GM18508 (cell line): Measurements from ENCODE around the gene TARBP1.
"Not testable (repeated sequence)": the region's sequence is repeated elsewhere in the genome, so short reads cannot be mapped to it uniquely, and the experiment has no call there.

ENCODE experiments used
- ATAC-seq: cut with Tn5 transposase; IDR thresholded peaks from one replicate; pipeline ENCODE4 v1.9.1; 2021; ENCODE audit warnings: moderate number of reproducible peaks; ENCODE audit not compliant: insufficient read depth, unreplicated experiment

The TARBP1 gene

GRCh38 chr1:234478481-234479309, at the start of gene TARBP1:
Gene TARBP1, minus strand, starts transcription at chr1:234479179. Its CDS starts 76 bp downstream, at chr1:234479103.
- ATAC-seq, result peak; percentile 29

DNA sequence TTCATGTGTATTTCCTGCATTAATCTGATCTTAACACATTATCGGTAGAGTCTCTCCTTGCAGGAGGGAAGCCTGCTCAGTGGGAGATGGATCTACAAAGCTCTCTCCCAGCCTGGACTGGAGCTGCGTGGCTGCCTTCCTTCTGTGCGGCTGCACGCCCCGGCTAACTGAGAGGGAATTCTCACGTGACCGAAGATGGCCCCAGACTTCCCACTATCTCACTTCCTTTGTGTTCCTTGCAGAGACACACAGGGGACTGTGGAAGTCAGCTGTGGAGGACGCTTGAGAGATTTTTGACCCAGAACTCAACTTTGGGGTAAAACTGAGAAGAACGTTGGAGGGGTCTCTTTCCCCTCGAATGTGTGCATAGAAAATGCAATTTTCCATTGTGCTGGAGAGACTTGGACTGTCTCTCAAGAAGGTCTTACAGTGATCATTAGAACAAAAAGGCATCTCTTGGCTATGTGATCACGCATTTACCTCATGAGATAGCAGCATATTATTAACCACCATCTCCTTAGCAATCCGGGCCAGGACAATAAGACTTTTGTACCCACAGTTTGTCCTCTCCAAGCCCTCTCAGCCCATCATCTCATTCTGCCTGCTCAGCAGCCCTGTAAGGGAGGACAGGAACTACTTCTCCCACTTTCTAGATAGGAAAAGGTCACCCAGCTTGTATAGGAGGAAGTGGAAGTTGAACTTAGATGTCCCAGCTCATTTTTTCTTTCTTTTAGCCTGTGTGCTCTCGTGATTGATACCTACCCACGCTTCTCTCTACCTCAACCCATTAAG, 49.3 kb upstream of the TARBP1 start:
- no peak for ATAC-seq

- ATAC-seq, result no peak
Measured at GRCh38 chr1:234527346-234527745, 48.4 kb upstream of the TARBP1 start.

DNA sequence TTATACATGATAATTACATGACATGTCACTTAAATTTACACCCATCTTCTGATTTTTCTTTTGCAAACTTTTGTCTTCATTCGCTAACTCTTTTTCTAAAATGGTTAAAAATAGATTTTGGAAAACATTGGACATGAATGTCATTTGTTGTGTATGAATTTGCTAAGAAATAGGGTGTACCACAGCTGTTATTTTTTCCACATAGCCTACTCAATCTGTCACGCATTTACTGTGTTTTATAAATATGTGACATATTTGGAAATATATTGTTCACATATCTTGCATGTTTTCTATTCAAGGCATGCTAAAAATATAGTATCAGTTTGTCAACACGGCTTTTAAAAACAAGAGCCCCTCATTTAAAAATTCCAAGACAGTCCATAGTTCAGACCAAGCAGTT, 47.9 kb upstream of the TARBP1 start:
- no peak for ATAC-seq

DNA sequence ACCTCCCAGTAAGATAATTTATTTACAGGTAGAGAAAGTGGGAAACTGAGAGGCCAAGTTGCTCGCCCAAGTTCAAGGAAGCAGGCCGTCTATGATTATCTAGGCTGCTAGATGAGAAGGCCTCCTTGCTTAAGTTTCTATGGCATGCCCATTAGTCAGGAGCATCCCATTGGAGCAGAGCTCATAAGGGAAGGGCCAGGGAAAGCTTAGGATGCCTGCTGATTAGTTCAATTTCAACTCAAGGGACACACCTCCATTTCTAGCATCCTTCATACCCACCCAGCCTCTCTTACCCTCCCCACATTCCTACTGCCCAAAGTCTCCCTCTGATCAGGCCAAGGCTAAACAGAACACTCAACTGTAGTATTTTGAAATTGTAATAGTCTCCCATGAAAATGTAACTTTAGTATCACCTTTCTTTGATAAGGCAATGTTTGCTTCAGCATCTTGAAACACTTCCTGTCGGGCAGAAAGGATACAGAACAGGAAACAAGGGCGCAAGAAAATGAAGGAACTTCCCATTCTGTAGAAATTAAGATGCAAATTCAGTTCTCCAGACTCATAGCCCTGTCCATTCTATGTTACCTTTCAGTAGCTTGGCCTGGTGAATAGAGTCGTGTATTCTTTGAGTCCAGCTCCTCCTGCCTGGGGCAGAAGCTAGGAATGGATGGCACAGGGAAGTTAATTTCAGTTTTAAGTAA, 46.3 kb upstream of the TARBP1 start:
- no peak for ATAC-seq

DNA sequence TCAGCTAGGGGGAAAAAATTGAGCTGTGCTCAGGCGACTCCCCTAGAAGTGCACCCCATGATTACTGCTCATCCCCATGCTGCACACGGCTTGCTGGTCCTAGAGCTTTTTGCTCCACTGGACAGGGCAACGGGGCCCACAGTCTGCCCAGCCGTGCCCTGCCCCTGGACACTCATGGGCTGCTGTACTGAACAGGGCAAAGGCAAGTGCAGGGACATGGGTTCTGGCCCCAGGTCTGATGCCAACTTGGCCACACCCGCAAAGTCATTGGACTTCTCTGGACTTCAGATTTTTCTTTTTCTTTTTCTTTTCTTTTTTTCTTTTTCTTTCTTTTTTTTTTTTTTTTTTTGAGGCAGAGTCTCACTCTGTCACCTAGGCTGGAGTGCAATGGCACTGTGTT, 42.9 kb upstream of the TARBP1 start:
- ATAC-seq, result no peak

GRCh38 chr1:234520908-234521817, 42.2 kb upstream of the TARBP1 start:
- no peak for ATAC-seq

DNA sequence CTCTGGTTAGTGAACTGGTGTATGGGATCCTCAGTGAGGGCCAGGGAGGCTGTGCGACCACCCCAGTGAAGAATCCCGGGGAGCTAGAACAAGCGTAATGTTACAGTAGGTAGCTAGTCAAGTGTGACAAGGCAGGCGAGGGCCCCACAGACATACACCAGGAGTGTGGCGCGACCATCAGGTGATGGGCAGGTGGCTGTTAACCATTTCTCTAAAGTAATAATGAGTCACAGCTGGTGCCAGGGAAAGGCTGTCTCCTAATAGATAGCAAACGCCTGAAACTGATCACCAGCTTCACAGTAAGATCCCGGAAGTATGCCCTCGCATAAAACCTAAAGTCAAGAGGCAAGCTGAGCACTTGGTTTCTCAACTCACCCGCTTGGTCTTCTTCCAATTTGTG, 40.5 kb upstream of the TARBP1 start:
- no peak for ATAC-seq

GRCh38 chr1:234518876-234519275, 39.9 kb upstream of the TARBP1 start:
- no peak for ATAC-seq

GRCh38 chr1:234518086-234518485, 39.1 kb upstream of the TARBP1 start:
- ATAC-seq, result not testable (repeated sequence)

GRCh38 chr1:234517110-234517802, 38.3 kb upstream of the TARBP1 start:
- ATAC-seq, result no peak

DNA sequence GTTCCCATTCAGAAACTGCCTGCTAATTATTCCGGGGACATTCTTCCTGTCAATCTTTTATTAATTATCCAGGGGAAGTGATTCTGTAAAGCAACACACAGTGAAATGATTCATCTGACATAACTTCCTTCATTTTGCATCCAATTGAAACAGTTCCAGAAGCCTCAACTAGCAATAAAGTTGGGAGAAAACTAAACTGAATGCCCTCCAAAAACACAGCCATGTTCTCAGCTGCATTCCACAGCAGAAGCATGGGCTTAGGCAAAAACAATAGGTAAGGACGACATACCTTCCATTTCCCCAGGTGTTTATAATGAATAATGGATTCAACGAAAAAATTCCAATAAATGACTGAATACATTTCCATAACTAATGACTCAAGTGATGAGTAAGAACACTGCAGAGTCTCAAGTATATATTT, 36.9 kb upstream of the TARBP1 start:
- ATAC-seq, result no peak

DNA sequence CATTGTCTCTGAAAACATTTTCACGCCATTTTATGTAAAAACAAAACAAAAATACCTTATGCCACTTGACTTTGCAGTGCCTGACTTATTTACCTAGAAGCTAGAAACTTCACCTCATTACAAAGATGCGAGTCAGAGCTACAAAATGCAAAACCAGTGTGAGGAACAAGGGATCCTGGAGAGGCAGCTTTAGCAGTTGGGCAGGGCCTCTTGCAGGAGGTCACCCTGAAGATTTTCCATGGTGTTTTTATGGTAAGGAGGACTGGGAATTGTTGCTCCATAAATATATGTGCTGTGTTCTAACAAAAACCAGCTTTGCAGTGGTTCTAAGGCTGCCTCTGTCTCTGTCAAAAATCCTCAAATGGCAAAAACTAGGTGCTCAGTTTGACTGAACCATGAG, 36.4 kb upstream of the TARBP1 start:
- no peak for ATAC-seq

GRCh38 chr1:234512451-234512861, 33.5 kb upstream of the TARBP1 start:
- no peak for ATAC-seq

- no peak for ATAC-seq
Measured at GRCh38 chr1:234509457-234510328, 30.7 kb upstream of the TARBP1 start.

- no peak for ATAC-seq
Measured at GRCh38 chr1:234507626-234508387, 28.8 kb upstream of the TARBP1 start.

DNA sequence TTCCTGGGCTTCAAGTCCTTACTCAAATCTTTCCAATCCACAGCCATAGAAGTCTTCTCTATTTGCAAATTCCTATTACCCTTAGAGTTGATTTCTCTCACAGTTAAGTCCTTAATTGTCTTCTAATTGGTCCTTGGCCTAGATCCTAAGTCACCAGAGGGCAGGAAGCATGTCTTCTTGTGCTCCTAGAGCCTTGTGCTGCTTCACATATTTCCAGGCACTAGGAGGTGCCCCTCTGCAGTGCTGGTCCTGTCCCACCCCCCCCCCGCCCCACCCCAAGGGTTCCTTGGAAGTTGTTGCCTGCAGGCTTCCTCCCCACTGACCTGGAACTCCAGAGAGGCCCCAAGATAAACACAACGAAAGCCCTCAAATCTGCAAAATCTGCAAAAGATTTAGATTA, 28.1 kb upstream of the TARBP1 start:
- no peak for ATAC-seq

DNA sequence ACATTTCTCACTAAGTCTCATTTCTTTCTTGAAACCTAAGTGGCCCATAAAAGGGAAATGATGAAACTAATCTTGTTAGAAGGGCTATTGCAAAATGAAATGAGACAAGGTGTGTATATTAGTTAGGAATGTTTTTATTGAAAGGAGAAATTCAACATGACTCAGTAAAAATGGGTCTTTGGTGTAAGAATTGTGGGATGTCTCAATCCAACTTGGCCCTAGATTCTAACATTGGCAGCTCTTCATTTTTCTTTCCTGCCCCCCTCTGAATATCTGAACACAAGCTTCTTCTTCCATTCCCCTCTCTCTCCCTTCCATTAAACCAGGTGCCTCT, 26.8 kb upstream of the TARBP1 start:
- no peak for ATAC-seq
